ENCODE data around the gene PPP5C. TPM values are rescaled to one million over a fixed set of nuclear protein-coding genes. Genes with fewer than 3 reads are reported as not detected.
"Not testable (repeated sequence)": the region's sequence is repeated elsewhere in the genome, so short reads cannot be mapped to it uniquely, and the experiment has no call there.

Gene PPP5C
- total RNA-seq, 1 experiment from 2014 or later: 53.1 TPM

DNA sequence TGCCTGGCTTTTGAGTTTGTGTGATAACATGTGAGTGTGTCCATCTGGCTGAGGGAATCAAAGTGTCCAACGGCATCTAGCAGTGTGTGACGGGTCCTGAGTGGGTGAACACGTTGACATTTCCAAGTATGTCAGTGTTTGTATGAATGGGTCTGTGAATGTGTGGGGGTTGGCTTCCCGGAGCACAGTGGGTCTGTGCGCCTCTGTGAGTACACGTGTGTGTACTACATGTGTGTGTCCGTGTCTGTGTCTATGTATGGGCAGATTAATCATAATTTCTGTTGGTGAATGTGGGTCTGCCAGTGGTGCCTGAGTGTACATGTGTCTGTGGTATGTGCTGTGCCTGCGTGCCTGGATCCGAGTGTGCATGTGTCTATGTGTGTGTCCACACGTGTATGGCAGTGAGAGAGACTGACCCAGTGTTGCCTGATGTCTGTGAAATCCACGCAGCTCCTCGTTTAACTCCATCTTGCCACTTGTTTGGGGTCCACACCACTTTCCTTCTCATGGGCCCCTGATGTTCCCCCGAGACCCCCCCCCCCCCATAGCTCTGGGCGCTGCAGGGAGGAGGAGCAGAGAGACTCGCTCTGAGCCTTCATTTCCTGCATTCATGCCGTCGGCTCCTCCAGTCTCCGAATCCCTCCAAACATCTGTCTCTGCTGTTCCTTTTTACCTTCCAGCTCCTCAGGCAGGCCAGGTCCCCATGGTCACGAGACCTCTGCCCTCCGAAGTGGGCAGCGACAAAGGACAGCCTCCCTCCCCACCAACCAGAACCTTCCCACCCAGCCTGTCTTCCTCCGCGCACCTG is 61.2 kb downstream of the PPP5C start:
- no peak for DNase-seq (ENCODE audit: low spot score)

DNA sequence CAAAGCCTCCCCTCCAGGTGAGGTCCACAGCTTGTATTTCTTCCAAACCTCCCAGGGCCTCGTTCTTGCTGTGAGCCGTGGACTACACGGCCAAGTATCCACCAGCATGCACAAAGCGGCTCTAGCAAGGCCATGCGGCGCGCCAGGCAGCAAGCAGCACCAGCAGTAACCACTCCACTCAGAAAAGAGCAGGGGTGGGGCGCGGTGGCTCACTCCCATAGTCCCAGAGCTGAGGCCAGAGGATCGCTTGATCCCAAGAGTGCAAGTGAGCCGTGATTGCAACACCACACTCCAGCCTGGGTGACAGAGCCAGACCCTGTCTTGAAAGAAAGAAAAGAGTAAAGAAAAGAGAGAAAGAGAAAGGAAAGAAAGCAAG is 61.8 kb downstream of the PPP5C start:
- DNase-seq (ENCODE audit: low spot score): no peak

DNA sequence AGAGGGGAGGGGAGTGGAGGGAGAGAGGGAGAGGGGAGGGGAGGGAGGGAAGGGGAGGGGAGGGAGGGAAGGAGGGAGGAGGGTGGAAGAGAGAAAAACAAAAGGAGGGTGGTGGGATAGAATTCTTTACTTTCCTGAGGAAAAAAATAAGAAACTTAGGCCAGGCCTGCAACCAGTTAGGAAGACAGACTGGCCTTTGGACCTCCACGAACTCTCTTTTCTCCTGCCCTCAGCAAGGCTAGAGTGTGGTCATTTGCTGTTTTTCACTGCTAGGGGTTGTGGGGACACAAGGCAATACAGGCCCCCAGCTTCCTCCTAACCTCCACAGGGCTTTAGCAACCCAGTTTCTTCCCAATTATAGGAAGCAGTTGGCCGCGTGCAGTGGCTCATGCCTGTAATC is 62.3 kb downstream of the PPP5C start:
- no peak for DNase-seq (ENCODE audit: low spot score)

DNA sequence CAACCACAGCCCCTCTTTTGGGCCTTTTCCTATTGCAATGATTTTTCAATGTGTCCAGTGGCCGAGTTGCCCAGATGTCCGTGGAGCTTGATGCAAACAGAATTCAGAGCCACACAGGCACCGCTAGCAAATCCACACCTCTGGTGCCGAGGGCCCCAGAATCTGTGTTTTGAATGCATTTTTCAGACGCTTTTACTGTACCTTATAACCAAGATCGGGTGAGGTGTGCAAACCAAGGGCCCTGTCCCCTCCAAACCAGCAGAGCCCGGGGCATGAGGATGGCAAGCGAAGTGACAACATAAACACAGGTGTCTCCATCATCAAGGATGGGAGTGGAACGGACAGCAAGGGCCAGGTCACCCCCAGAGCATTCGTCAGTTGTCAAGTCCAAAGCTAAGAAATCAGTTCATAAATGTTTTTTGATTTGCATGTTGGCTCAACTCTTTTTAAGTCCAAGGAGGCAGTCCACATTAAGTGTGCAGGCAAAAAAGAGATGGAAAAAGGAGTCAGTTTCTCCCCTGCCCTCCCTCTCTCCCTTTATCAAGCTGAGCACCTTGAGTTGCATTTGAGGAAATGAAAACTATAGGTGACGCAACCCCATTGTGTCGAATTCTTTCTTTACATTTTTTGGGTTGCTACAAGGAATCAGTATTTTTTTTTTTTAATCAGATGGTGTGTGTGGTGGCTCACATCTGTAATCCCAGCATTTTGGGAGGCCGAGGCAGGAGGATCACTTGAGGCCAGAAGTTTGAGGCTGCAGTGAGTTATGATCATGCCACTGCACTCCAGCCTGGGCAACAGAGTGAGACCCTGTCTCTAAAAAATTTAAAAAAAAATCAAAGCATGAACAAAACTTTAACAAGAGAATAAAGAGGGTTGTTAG is 63.6 kb downstream of the PPP5C start:
- no peak for DNase-seq (ENCODE audit: low spot score)

GRCh38 chr19:46411088-46411924 is 64.4 kb downstream of the PPP5C start:
- DNase-seq (ENCODE audit: low spot score): no peak

DNA sequence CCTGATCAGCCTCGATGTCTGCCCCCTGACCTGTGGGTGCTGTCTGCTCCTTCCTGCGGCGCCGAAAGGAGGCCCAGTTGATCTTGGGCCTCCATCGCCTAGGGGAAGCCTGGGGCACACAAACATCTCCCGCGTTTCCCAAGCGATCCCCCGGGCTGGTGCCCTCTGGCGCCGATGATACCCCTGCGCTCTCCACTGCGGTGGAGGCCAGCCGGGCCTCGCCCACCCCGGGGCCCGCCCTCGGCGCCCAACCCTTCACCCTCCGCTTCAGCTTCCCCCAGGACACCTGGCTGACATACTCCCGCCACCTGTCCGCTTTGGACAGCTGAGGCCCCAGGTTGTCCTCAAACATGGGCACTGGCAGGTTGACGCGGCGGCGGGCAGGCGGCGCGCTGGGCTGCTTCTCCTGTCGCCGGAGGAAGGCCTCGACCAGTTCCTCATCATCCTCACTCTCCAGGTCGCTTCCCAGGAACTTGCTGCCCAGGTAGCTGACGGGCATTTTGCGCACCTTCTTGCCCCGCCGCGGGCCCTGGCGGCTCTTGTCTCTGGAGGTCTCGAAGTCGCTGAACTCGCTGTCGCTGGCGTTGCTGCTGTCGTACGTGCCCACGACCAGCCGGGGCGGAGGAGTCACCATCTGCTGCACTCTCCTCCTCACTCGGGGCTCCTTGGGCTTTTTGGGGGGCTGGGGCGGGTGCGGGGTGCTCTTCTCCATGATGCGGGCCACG is 65.2 kb downstream of the PPP5C start:
- no peak for DNase-seq (ENCODE audit: low spot score)

DNA sequence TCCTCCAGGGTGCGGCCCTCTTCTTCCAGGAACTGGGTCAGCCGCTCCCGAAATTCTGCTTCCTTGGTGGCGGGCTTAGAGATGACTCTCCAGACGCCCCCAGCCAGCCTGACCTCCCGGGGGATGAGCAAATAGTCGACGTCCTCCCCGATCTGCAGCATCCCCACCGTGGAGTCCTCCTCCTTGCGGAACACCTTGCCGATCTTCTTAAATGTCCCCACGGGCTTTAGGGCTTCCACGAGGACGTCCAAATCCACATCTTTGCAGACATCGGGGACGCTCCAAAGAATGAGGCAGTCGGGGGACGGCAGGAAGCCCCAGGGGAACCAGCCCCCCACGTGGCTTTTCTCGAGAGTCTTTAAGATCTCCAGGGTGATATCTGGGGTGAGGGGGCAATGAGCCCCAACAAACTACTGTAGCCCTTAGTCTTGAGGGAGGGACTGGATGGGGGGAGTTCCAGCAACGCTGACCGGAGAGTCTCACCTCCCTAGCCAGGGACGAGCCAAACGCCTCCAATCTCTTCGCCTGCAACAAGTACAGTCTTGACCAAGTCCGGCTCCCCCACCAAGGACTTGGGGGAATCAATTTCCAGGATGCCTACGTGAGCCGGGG is 65.9 kb downstream of the PPP5C start:
- no peak for DNase-seq (ENCODE audit: low spot score)

GRCh38 chr19:46413262-46414031 is 66.6 kb downstream of the PPP5C start, which contains the start of gene CCDC8:
Gene CCDC8, minus strand, starts transcription at chr19:46413564. Its CDS starts 754 bp downstream, at chr19:46412810.
- no peak for DNase-seq (ENCODE audit: low spot score)

DNA sequence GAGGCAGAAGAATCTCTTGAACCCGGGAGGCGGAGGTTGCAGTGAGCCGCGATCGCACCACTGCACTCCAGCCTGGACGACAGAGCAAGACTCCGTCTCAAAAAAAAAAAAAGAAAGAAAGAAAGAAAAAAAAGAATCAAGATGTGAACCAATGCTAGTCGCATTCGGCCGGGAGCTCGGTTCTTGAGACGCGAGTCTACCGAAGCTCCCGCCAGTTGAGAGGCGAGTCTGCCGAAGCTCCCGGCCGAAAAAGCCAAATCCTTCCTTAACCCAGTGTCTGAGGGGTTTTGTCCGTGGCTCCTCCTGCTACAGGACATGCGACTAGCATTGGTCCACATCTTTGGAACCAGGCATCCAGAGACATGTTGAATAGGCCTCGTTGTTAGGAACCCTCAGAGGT is 68.0 kb downstream of the PPP5C start:
- not testable (repeated sequence) for DNase-seq (ENCODE audit: low spot score)

DNA sequence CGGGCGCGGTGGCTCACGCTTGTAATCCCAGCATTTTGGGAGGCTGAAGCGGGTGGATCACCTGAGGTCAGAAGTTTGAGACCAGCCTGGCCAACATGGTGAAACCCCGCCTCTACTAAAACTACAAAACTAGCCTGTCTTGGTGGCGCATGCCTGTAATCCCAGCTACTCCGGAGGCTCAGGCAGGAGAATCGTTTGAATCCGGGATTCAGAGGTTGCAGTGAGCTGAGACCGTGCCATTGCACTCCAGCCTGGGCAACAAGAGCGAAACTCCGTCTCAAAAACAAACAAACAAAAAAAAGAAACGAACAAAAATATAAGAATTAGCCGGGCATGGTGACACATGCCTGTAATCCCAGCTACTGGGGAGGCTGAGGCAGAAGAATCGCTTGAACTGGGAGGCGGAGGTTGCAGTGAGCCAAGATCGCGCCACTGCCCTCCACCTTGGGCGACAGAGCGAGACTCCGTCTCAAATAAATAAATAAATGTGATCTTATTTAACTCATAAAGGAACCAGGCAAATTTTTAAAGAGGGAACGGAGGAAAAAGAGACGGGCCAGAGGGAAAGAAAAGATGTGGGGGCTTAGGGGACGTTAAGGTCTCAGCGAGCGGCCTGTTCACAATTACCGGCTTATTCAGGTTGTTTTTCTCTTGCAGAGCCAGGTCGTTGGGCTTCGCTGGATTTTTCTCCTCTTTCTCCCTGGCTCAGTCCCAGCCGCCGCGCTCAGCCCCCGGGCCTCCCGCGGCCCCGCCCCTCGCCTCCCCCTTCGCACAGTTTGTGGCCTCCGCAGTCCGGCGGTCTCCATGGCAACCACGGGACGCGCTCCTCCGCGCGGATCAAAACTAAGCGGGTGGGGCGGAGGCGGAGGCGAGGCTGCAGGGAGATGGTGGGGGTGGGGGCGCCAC is 69.2 kb downstream of the PPP5C start:
- peak; percentile 35 for DNase-seq (ENCODE audit: low spot score)

GRCh38 chr19:46420056-46420455 is 73.2 kb downstream of the PPP5C start:
- no peak for DNase-seq (ENCODE audit: low spot score)

DNA sequence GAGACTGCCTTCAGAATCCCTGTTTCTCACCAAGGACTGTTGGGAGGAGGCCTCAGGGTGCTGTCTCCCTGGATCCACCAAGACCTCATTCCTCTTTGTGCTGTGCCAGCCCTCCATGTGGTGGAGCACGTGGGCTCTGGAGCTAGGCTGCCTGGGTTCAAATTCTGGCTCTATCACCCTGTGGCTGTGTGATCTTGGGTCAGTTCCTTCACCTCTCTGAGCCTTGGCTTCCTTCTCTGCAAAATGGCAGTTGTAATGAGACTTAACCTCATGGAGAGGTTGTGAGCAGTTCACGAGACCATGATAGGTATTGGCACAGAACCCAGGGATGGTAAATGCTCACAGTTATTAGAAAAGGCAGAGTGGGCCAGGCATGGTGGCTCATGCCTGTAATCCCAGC is 75.5 kb downstream of the PPP5C start:
- no peak for DNase-seq (ENCODE audit: low spot score)

DNA sequence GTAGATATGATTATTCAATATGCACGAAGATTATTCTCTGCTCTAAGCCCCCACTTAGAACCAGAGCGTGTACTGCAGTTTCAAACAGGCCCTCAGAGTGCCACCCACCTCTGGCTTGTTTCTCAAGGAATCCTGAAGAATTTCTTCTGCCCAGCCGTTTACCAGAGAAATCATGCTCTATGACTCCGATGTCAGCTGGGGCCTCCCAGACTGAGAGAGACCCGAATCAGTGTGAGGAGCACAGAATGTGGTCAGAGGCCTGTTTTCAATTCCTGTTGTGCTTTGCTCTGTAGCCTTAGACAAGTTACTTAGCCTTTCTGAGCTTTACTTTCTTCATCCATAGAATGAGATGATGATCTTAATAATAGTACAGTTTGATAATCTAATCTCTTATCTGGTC is 76.3 kb downstream of the PPP5C start:
- no peak for DNase-seq (ENCODE audit: low spot score)

DNA sequence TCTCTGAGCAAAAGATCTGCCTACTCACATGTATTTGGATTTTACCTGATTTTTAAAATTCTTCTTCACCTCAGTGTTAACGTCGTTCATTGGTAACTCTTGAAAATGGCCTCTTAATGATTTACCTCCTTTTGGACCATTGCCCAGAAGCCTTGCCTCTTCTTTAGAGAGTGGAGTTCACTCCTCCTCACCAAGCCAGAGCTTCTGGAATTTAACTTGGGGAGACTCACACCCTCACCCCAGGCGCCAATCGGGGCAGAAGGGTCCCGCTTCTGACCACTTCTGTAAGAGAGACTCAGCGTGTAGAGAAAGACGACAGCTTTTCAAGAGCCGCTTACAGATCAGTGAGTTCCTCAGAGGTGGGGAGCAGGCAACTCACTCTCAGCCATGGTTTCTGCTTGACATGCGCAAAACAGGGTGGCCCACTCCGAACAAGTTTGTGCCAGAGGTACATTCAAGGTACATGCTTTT is 79.2 kb downstream of the PPP5C start:
- DNase-seq (ENCODE audit: low spot score): no peak

GRCh38 chr19:46426506-46427162 is 79.7 kb downstream of the PPP5C start:
- DNase-seq (ENCODE audit: low spot score): no peak

- DNase-seq (ENCODE audit: low spot score): no peak
Measured at GRCh38 chr19:46427518-46428045, 80.7 kb downstream of the PPP5C start.

DNA sequence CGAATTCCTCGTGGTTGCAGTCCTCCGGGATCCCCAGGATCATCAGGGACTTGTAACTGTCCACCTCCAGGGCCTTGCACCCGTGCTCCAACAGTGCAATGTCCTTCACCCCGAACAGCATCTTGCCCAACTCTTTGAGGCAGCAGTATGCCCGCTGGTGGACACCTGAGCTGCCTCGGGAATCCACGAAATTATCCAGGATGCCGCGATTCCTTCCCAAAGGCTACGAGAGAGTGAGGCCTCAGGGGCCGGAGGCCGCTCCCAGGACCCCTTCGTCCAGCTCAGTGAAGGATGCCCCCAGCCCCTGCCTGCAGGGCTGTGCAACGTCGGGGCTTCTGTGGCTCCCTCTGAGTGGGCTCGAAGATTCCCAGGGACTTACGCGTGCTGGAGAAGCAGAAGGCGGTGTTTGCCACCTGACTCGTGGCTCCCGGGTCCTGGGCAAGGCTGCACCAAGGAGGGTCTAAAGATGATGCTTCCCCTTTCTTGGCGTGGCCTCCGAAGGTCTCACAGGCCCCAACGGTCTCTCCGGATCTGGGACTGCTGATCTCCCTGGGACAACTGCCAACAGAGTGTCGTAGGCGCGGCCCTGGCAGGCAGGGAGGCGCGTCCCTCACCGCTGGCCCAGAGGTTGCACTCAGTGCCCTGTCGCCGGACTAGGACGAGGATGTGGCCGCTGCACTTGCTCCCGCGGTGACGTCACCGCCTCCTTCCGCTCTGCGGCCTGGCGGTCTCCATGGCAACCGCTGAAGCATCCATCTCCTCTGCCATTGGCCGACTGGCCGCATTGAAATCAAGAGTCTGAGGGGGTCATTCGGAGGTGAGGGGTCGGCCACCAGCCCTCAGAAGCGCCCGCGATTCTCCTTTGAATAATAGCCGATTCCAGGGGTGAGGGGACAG is 81.6 kb downstream of the PPP5C start, which contains the start of gene PNMA8C:
PNMA8C (minus strand) TSS at position 698 of the 897 bp plus-strand sequence; CDS start at position 121, 577 bp downstream.
- no peak for DNase-seq (ENCODE audit: low spot score)

All from A172 (cell line).